Stomach (tissue), 9 donors: Measurements from ENCODE around the gene FMN2. TPM values are rescaled to one million over a fixed set of nuclear protein-coding genes. Genes with fewer than 3 reads are reported as not detected.

Experiments used
- DNase-seq, 2 donors: peaks; one replicate each; pipeline versions ENCODE4 v3.0.0 to v3.0.0-alpha.2; 2013 to 2019
- H3K27ac ChIP-seq, 5 donors: fragments of 200-600 bp in 4 of 5; sonication (generic) in 4 of 5; one replicate each; pipeline ENCODE4 v1.5.1; 2013 to 2019; ENCODE audit warnings: mild to moderate bottlenecking in 1 of 5, moderate library complexity in 1 of 5
- H3K27me3 ChIP-seq, 3 donors: fragments of 200-600 bp; sonication (generic); one replicate each; pipeline ENCODE4 v1.5.1; 2017 to 2019; ENCODE audit warnings: mixed run types in 1 of 3
- H3K36me3 ChIP-seq, 4 donors: fragments of 200-600 bp; sonication (generic); 1 replicate in 3 of 4; 2 replicates in 1 of 4; pipeline ENCODE4 v1.5.1; 2016 to 2019
- H3K4me1 ChIP-seq, 4 donors: fragments of 200-600 bp; sonication (generic); one replicate each; pipeline ENCODE4 v1.5.1; 2016 to 2019
- H3K4me3 ChIP-seq, 4 donors: fragments of 200-600 bp; sonication (generic) in 3 of 4; one replicate each; pipeline ENCODE4 v1.5.1; 2016 to 2019; ENCODE audit warnings: mild to moderate bottlenecking in 1 of 4
- H3K9me3 ChIP-seq, 4 donors: fragments of 200-600 bp; sonication (generic); one replicate each; pipeline ENCODE4 v1.5.1; 2016 to 2019
- EP300 ChIP-seq: sonication (generic); formaldehyde crosslinking; IDR thresholded peaks from one replicate; pipeline ENCODE4 v1.6.1; 2017; ENCODE audit warnings: antibody characterized with exemption
- POLR2A ChIP-seq, 4 donors: fragments of 450-650 bp; IDR thresholded peaks; one replicate each; pipeline ENCODE4 v1.6.1; 2016; ENCODE audit warnings: antibody characterized with exemption in 4 of 4, control low read depth in 2 of 4, mild to moderate bottlenecking in 1 of 4, moderate library complexity in 1 of 4
- POLR2AphosphoS5 ChIP-seq, 3 donors: sonication (generic); formaldehyde crosslinking; IDR thresholded peaks; one replicate each; pipeline ENCODE4 v1.6.1; 2016; ENCODE audit warnings: antibody characterized with exemption in 3 of 3
- WGBS, 5 donors: extraction: QIAGEN DNeasy Blood & Tissue Kit in 3 of 5; methylation state at CpG; one replicate each; pipeline versions ENCODE4 v1.1.5 to v1.1.7; 2013 to 2018; 5-methylcytosine and 5-hydroxymethylcytosine counted together
- intact Hi-C: fragments of 100-400 bp; cut with DNase I; formaldehyde crosslinking; loops from one replicate; pipeline ENCODE4 v1.15.1; 2023; ENCODE audit warnings: low total_unique reads
- polyA plus RNA-seq, 3 donors: library from polyadenylated mRNA; stranded (reverse); fragments of 200-250 nt; gene quantifications; one replicate each; pipeline ENCODE4 v1.2.3, GENCODE V29; 2013
- total RNA-seq, 5 donors: library from RNA; depleted of rRNA; stranded (reverse); fragments of >200 nt; gene quantifications; one replicate each; pipeline versions ENCODE4 v1.1.0 to v1.2.3, GENCODE V29; 2014 to 2016
- TF ChIP-seq, protein P1 (sequence below), 7 experiments: fragments of 450-650 bp in 4 of 7; fragments of 200-600 bp in 3 of 7; sonication (generic) in 3 of 7; IDR thresholded peaks; one replicate each; pipeline ENCODE4 v1.5.1; 2016 to 2019; ENCODE audit warnings: antibody characterized with exemption in 7 of 7, control low read depth in 2 of 7, mild to moderate bottlenecking in 1 of 7
- donor health status: healthy with polysubstance abuse.
- donor health status: Bipolar disorder and iron deficiency.
- donor health status: healthy.

Gene FMN2
- total and polyA plus RNA-seq, 8 donors = 0.61 to 3.3 (median 0.87) TPM; not detected in 2

DNA sequence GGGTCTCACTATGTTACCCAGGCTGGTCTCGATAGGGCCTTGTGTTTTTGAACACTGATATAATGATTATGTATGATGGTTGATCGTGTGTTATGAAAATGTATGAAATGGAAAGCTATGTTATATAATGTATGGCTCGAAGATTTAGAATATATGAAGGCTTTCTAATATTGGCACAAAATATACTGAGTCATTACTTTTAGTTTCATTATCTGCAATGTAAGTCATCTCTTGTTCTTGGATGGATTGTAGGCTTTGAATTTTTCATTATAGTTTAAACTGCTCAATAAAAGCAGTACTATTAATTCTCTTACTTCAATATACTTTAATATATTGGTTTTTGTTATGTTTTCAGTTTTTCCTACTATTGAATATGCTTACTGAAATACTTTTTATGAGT is 10.1 kb downstream of the FMN2 start:
- Histone ChIP-seq H3K27me3 (no peaks in the 10 kb centered on the region), H3K9me3 (no peaks in the 10 kb centered on the region), H3K36me3 (no peaks in the 10 kb centered on the region), H3K4me3 (no peak overlapping the region), H3K4me1 (no peaks in the 10 kb centered on the region), H3K27ac (no peak overlapping the region)
- DNase-seq = no peak
- intact Hi-C loops = no loop called here
- TF ChIP-seq POLR2AphosphoS5 (IDR thresholded peaks at IDR 0.05) (no peak), EP300 (no peak)
- TF ChIP-seq, protein P1, sequence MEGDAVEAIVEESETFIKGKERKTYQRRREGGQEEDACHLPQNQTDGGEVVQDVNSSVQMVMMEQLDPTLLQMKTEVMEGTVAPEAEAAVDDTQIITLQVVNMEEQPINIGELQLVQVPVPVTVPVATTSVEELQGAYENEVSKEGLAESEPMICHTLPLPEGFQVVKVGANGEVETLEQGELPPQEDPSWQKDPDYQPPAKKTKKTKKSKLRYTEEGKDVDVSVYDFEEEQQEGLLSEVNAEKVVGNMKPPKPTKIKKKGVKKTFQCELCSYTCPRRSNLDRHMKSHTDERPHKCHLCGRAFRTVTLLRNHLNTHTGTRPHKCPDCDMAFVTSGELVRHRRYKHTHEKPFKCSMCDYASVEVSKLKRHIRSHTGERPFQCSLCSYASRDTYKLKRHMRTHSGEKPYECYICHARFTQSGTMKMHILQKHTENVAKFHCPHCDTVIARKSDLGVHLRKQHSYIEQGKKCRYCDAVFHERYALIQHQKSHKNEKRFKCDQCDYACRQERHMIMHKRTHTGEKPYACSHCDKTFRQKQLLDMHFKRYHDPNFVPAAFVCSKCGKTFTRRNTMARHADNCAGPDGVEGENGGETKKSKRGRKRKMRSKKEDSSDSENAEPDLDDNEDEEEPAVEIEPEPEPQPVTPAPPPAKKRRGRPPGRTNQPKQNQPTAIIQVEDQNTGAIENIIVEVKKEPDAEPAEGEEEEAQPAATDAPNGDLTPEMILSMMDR (IDR thresholded peaks at IDR 0.05) = no peak
- WGBS, 5 donors = 90 to 93% (median 92%) methylated on average over 3 of the region's 3 CpGs

DNA sequence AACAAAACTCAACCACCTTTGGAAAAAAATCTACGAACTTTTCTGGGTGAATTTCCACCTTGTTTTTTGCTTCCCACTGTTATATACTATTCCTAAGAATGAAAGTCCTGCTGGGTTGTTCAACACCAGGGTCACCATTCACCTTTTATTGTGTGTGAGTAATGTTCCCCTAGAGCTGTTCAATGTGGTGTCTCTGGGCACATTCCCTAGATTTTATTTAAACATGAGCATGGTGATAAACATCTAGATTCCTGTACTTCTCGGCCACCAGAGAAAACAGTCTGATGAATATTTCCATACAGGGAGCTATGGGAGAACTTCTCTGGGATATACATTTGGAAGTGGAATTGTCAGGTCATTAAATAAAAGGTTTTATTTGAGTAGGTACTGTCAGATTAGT is 13.0 kb downstream of the FMN2 start:
- Histone ChIP-seq H3K4me1 (no peaks in the 10 kb centered on the region), H3K27me3 (no peaks in the 10 kb centered on the region), H3K27ac (no peak overlapping the region), H3K4me3 (no peak overlapping the region), H3K9me3 (no peaks in the 10 kb centered on the region), H3K36me3 (no peaks in the 10 kb centered on the region)
- TF ChIP-seq POLR2A (IDR thresholded peaks at IDR 0.05) (no peak), POLR2AphosphoS5 (IDR thresholded peaks at IDR 0.05) (no peak)
- TF ChIP-seq, protein P1 (IDR thresholded peaks at IDR 0.05) = no peak
- WGBS, 5 donors = 71 to 79% (median 73%) methylated on average over 2 of the region's 2 CpGs
- DNase-seq = no peak
- intact Hi-C loops = no loop called here

DNA sequence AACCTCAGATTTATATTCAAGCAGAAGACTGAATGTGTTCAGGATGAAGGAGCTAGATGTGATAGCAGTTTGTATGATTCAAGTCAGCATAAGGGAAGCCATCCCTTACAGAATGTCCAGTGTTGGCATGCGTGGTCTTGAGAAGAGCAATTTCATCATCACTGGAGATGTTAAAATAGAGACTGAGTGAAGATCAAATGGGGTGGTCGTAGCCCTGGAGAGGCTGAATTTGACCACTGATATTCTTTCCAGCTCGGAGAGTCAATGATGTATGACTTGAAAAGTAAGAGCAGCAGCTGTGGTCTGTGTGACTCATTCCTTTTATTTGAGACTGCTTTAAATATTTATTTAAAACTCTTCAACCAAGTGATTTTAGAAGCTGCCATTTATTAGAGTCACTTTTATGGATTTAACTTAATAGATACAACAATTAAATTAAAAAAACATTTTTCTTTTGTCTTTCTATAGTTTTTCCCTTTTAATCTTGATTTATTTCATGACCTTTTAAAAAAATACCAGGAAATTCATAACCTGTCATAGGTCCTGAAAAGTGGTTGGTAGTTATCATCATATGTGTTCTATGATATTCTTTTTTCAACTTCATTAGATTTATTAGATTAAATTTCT is 15.5 kb downstream of the FMN2 start:
- H3K9me3 ChIP-seq = no peaks in the 10 kb centered on the region
- no peaks in the 10 kb centered on the region for H3K27me3 ChIP-seq
- no peaks in the 10 kb centered on the region for H3K36me3 ChIP-seq
- no peaks in the 10 kb centered on the region for H3K4me1 ChIP-seq
- DNase-seq = no peak
- no peak overlapping the region for H3K4me3 ChIP-seq
- TF ChIP-seq POLR2AphosphoS5 (IDR thresholded peaks at IDR 0.05) (no peak), POLR2A (IDR thresholded peaks at IDR 0.05) (no peak), EP300 (no peak)
- TF ChIP-seq, protein P1 (IDR thresholded peaks at IDR 0.05) = no peak
- 36 to 54% (median 43%) methylated on average over 3 of the region's 3 CpGs for WGBS, 5 donors
- H3K27ac ChIP-seq = no peak overlapping the region
- intact Hi-C loops = no loop called here

GRCh38 chr1:240109130-240109529 is 17.4 kb downstream of the FMN2 start:
- 71 to 92% (median 81%) methylated on average over 2 of the region's 2 CpGs for WGBS, 5 donors
- TF ChIP-seq EP300 (no peak), POLR2AphosphoS5 (IDR thresholded peaks at IDR 0.05) (no peak), POLR2A (IDR thresholded peaks at IDR 0.05) (no peak)
- TF ChIP-seq, protein P1 (IDR thresholded peaks at IDR 0.05) = no peak
- H3K4me3 ChIP-seq = no peak overlapping the region
- DNase-seq = no peak
- no peak overlapping the region for H3K27ac ChIP-seq
- intact Hi-C loops = no loop called here
- no peaks in the 10 kb centered on the region for H3K4me1 ChIP-seq
- H3K9me3 ChIP-seq = no peaks in the 10 kb centered on the region
- H3K36me3 ChIP-seq = no peaks in the 10 kb centered on the region
- no peaks in the 10 kb centered on the region for H3K27me3 ChIP-seq
